Measurements from ENCODE around the gene STX8.
"Not testable (repeated sequence)": the region's sequence is repeated elsewhere in the genome, so short reads cannot be mapped to it uniquely, and the experiment has no call there.

Gene STX8

DNA sequence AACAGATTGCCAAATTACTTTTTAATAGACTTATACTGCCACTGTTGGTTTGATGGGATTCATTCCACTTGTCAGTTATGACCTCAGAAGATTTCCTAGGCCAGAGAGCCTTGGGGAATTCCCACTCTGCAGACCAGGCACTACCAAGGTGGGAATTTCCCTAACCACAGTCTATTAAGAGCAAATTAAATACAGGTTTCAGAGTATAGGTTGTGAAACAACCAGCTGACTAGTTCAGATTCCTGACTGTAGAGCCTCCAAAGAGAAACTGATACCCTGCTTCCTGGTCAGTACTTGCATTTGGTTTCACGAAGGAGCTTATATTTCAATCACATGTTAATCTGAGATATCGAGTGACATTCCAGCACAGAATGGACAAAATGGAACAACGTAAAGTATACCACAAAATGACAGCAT lies 186.5 kb downstream of the STX8 start:
- no peak for DNase-seq (ENCODE audit: low spot score)

- DNase-seq (ENCODE audit: low spot score), result no peak
These were observed 189.2 kb downstream of the STX8 start for GRCh38 chr17:9386401-9386800.

- no peak for DNase-seq (ENCODE audit: low spot score)
These were observed 191.8 kb downstream of the STX8 start for GRCh38 chr17:9383826-9384225.

- no peak for DNase-seq (ENCODE audit: low spot score)
These were observed 193.0 kb downstream of the STX8 start for GRCh38 chr17:9382626-9383025.

- no peak for DNase-seq (ENCODE audit: low spot score)
These were observed 194.6 kb downstream of the STX8 start for GRCh38 chr17:9381068-9381467.

DNA sequence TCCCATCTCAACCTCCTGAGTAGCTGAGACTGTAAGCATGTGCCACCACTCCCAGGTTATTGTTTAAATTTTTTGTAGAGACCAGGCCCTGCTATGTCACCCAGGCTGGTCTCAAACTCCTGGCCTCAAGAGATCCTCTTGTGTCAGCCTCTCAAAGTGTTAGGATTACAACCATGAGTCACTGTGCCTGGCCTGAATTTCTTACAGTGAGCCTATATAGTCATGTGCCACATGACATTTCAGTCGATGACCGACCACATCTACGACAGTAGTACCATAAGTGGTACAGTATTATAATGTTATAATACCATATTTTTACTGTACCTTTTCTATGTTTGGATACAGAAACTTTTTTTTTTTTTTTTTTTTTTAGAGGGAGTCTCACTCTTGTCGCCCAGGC lies 195.3 kb downstream of the STX8 start:
- DNase-seq (ENCODE audit: low spot score), result no peak

- DNase-seq (ENCODE audit: low spot score), result not testable (repeated sequence)
These were observed 199.4 kb downstream of the STX8 start for GRCh38 chr17:9376177-9376576.

DNA sequence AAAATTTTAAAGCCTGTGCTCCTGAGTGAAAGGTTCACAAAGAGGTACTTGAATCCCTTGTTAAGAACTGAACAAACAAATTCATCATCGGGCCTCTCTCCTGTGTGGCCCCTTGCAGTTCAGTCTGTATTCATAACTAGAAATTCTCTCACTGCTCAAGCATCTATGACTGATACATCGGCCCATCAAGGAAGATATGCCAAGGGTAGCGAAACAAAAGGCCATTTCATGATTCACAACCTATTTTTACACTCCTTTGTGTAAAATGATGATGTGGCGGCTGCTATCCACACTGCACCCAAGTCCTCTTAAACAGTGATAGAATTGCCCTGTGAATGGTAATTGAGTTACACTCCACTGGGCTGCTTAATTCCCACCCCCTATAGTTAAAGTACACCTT lies 204.6 kb downstream of the STX8 start:
- DNase-seq (ENCODE audit: low spot score), result no peak

- DNase-seq (ENCODE audit: low spot score), result peak; percentile 31
These were observed 205.2 kb downstream of the STX8 start for GRCh38 chr17:9370467-9370866.

GRCh38 chr17:9368631-9369030 lies 207.0 kb downstream of the STX8 start:
- no peak for DNase-seq (ENCODE audit: low spot score)

DNA sequence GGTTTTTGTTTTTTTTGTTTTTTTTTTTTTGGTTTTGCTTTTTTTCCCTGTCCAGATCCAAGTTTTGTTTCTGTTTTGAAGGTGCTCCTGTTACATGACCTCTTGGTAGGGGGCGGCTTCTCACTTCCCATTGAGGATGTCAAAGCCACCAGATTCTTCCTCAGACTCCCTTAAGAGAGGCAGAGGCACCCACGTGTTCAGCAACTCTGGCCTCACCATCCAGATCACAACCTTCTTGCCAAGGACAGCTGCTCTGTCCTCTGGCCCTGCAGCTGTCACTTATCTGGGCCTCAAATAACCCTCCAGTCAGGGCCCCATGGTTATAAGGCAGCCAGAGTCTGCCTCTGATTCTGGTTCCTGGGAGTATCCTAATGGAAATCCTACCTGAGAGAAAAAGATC lies 208.5 kb downstream of the STX8 start:
- DNase-seq (ENCODE audit: low spot score), result peak; percentile 40

DNA sequence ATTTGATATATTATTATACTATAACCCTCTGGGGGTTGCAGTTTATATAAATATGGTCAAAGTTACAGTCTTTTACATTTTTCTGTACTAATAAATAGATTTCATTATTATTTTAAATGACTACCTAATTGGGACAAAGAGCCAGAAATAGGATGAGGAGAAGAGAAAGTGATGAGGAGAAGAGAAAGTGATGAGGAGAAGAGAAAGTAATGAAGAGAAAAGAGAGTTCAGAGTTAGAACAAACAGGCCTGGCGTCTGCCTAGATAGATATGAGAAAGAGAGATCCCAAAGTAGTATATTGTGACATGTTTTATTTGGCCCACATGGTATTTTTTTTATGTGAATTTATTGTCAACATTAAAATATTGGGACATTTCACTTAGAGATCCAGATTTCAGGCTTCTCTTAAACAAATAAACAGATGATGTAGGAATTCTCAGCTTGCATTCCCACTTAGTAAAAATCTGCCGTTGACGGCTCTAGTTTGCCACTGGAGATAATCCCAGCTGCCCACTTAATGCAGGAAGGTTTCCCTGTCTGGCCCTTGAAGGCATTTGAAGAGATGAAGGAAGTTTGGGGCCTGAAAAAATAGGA lies 210.7 kb downstream of the STX8 start:
- no peak for DNase-seq (ENCODE audit: low spot score)

GRCh38 chr17:9363440-9364350 lies 211.9 kb downstream of the STX8 start:
- DNase-seq (ENCODE audit: low spot score), result no peak

DNA sequence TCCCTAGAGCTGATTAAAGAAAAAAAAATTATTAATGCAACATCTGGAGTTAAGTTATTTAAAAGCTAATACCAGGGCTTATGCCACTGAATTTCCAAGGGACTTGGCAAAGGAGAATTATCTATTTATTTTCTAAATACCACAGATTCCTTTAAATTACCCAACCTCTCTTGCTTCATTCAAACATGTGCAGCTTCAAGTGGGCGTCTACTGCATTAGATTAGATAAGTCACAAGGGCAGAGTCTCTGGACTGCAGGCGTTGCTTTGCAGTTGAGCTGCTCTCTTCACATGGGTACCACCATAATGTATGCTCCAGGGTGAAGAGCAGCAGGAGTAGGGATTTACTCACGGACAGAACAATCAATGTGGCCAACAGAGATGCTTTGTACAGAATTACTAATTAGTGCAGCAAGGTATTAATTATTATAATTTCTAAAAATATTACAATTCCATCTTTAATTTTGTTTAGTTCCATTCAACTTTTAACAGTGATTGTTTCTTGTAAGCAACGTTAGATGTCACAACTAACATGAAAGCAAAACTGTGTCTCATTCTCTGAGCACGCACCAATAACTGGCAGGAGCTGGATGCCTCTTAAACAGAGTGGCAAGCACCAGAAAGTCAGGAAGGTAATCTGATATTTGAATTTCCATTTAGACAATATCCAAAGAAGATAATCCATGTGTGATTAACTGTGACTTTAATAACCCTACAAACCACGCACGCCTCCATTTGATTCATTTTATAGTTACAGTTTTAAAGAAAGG lies 214.2 kb downstream of the STX8 start:
- DNase-seq (ENCODE audit: low spot score), result no peak

GRCh38 chr17:9360677-9361081 lies 214.9 kb downstream of the STX8 start:
- no peak for DNase-seq (ENCODE audit: low spot score)

GRCh38 chr17:9356488-9356911 lies 219.1 kb downstream of the STX8 start:
- peak; percentile 59 for DNase-seq (ENCODE audit: low spot score)

GRCh38 chr17:9355846-9356245 lies 219.8 kb downstream of the STX8 start:
- no peak for DNase-seq (ENCODE audit: low spot score)

GRCh38 chr17:9355231-9355630 lies 220.4 kb downstream of the STX8 start:
- not testable (repeated sequence) for DNase-seq (ENCODE audit: low spot score)

- DNase-seq (ENCODE audit: low spot score), result no peak
These were observed 225.5 kb downstream of the STX8 start for GRCh38 chr17:9350080-9350479.

DNA sequence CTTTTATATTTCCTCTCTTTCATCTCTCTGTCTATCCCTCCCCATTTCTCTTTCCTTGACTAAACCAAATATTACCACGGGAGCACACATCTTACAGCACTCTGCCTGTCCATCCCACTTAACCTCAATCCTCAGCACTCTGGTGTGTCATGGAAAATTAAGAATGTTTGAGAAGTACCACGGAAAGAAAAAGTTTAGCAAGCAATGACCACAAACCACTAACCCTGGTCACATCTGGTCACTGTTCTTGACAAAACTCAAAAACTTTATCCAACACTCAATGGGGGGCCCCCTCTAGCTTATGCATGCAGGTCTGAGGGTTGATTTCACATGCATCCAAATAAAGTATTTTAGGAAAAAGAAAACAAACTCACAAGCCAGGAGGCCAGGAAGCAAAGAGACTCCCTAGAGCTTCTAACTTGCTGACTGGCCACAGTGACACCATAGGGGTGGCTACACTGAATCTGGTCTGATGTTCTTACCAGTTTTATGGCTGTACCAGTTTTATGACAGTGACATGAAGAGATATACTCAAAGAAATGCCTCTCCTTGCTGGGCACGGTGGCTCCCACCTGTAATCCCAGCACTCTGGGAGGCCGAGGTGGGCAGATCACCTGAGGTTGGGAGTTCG lies 229.2 kb downstream of the STX8 start:
- DNase-seq (ENCODE audit: low spot score), result no peak

GRCh38 chr17:9343516-9343915 lies 232.1 kb downstream of the STX8 start:
- DNase-seq (ENCODE audit: low spot score), result no peak

- DNase-seq (ENCODE audit: low spot score), result no peak
These were observed 233.4 kb downstream of the STX8 start for GRCh38 chr17:9342225-9342624.

Measured in globus pallidus (tissue), 1 donor.